ENCODE results near the gene EDC4. TPM values are rescaled to one million over a fixed set of nuclear protein-coding genes. Genes with fewer than 3 reads are reported as not detected.

The EDC4 gene, protein sequence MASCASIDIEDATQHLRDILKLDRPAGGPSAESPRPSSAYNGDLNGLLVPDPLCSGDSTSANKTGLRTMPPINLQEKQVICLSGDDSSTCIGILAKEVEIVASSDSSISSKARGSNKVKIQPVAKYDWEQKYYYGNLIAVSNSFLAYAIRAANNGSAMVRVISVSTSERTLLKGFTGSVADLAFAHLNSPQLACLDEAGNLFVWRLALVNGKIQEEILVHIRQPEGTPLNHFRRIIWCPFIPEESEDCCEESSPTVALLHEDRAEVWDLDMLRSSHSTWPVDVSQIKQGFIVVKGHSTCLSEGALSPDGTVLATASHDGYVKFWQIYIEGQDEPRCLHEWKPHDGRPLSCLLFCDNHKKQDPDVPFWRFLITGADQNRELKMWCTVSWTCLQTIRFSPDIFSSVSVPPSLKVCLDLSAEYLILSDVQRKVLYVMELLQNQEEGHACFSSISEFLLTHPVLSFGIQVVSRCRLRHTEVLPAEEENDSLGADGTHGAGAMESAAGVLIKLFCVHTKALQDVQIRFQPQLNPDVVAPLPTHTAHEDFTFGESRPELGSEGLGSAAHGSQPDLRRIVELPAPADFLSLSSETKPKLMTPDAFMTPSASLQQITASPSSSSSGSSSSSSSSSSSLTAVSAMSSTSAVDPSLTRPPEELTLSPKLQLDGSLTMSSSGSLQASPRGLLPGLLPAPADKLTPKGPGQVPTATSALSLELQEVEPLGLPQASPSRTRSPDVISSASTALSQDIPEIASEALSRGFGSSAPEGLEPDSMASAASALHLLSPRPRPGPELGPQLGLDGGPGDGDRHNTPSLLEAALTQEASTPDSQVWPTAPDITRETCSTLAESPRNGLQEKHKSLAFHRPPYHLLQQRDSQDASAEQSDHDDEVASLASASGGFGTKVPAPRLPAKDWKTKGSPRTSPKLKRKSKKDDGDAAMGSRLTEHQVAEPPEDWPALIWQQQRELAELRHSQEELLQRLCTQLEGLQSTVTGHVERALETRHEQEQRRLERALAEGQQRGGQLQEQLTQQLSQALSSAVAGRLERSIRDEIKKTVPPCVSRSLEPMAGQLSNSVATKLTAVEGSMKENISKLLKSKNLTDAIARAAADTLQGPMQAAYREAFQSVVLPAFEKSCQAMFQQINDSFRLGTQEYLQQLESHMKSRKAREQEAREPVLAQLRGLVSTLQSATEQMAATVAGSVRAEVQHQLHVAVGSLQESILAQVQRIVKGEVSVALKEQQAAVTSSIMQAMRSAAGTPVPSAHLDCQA (N-terminal part only)
- total RNA-seq: 10 to 100 TPM; 58.3 to 82.0 (median 64.6) TPM
- long read RNA-seq, donor 1, full-length matches to known transcripts: 38 of 107 reads
- long read RNA-seq, donor 1, partial matches to known transcripts: 37 of 107 reads
- long read RNA-seq, donor 1, other reads (novel, unspliced or antisense): 32 of 107 reads
- long read RNA-seq, donor 2, partial matches to known transcripts: 5 of 8 reads
- long read RNA-seq, donor 2, other reads (novel, unspliced or antisense): 3 of 8 reads

GRCh38 chr16:67872631-67873434, at the start of gene EDC4:
TSS of gene EDC4 (plus strand) at chr16:67873052. CDS start at chr16:67873262, 210 bp downstream.
- intact Hi-C loops (cut with DNase I, micrococcal nuclease): no loop called here
- H3K4me3 ChIP-seq: peak within 1 kb of the TSS; percentile 97
- TF ChIP-seq, protein P1, sequence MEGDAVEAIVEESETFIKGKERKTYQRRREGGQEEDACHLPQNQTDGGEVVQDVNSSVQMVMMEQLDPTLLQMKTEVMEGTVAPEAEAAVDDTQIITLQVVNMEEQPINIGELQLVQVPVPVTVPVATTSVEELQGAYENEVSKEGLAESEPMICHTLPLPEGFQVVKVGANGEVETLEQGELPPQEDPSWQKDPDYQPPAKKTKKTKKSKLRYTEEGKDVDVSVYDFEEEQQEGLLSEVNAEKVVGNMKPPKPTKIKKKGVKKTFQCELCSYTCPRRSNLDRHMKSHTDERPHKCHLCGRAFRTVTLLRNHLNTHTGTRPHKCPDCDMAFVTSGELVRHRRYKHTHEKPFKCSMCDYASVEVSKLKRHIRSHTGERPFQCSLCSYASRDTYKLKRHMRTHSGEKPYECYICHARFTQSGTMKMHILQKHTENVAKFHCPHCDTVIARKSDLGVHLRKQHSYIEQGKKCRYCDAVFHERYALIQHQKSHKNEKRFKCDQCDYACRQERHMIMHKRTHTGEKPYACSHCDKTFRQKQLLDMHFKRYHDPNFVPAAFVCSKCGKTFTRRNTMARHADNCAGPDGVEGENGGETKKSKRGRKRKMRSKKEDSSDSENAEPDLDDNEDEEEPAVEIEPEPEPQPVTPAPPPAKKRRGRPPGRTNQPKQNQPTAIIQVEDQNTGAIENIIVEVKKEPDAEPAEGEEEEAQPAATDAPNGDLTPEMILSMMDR (IDR thresholded peaks at IDR 0.05): no peak
- ATAC-seq (peak; percentile 95), DNase-seq (peak; percentile 85 to 93 (median 91))
- no peaks in the 10 kb centered on the region for H3K9me3 ChIP-seq
- H3K36me3 ChIP-seq (ENCODE audit: low read depth): peaks cover 11% of the 10 kb centered on the region
- peaks cover 9% of the 10 kb centered on the region for H3K4me1 ChIP-seq (ENCODE audit: low read depth)

DNA sequence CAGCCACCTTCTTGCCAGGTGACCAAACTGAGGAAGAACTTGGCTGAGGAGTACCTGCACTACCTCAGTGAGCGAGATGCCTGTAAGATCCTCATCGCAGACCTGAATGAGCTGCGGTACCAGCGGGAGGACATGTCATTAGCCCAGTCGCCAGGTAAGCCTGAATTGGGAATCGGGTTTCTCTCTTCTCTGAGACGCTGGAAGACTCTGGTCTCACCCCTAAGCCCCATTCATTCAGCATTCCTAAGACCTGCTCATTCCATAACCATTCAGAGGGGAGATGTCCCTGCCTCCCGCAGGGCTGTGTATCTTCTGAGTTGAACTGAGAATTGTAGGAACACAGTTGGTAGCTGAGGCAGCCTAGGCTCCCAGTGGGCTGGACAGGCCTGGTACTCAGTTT, 47.7 kb upstream of the EDC4 start:
- TF ChIP-seq, protein P1 (IDR thresholded peaks at IDR 0.05): no peak
- Histone ChIP-seq H3K4me3 (no peak overlapping the region), H3K4me1 (ENCODE audit: low read depth) (no peaks in the 10 kb centered on the region), H3K36me3 (ENCODE audit: low read depth) (no peaks in the 10 kb centered on the region), H3K9me3 (no peaks in the 10 kb centered on the region)
- DNase-seq (no peak), ATAC-seq (no peak)
- intact Hi-C loops (cut with DNase I, micrococcal nuclease): no loop called here

- no peak for DNase-seq
- ATAC-seq: no peak
- no peaks in the 10 kb centered on the region for H3K4me1 ChIP-seq (ENCODE audit: low read depth)
- H3K4me3 ChIP-seq: no peak overlapping the region
- TF ChIP-seq, protein P1 (IDR thresholded peaks at IDR 0.05): no peak
- intact Hi-C loops (cut with DNase I, micrococcal nuclease): no loop called here
- no peaks in the 10 kb centered on the region for H3K36me3 ChIP-seq (ENCODE audit: low read depth)
- no peaks in the 10 kb centered on the region for H3K9me3 ChIP-seq
Measured at GRCh38 chr16:67825906-67826305, 46.9 kb upstream of the EDC4 start.

DNA sequence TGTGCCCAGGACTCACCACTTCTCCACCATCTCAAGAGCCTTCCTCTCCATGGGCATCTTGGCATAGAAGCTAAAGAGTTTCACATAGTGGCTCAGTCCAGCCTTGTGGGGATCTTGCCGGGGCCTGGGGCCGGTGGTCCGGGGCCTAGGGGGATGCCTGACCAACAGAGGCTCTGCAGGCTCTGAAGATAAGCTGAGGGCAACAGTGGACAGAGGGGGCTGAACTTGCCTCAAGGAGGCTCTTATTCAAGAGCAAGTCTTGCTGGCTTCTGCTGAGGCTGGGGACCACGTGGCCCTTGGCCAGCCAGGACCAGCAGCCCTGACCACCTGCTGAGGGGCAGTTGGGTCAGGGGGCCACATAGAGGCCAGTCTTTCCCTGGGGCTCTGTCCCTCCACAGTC, 44.2 kb upstream of the EDC4 start:
- peaks cover 1% of the 10 kb centered on the region for H3K36me3 ChIP-seq (ENCODE audit: low read depth)
- H3K4me3 ChIP-seq: no peak overlapping the region
- intact Hi-C loops (cut with DNase I, micrococcal nuclease): no loop called here
- TF ChIP-seq, protein P1 (IDR thresholded peaks at IDR 0.05): no peak
- H3K9me3 ChIP-seq: no peaks in the 10 kb centered on the region
- peaks cover 9% of the 10 kb centered on the region for H3K4me1 ChIP-seq (ENCODE audit: low read depth)
- DNase-seq: no peak
- ATAC-seq: no peak
